Ovary (tissue), 3 donors: ENCODE results near the gene FGF3.

ENCODE experiments used
- CTCF ChIP-seq, 3 donors: fragments of 450-650 bp in 2 of 3; fragments of 200-600 bp in 1 of 3; IDR thresholded peaks; one replicate each; pipeline versions ENCODE4 v1.5.1 to v1.8.0; 2016 to 2022; ENCODE audit warnings: antibody characterized with exemption in 3 of 3, mild to moderate bottlenecking in 1 of 3
- EP300 ChIP-seq: sonication (generic); formaldehyde crosslinking; IDR thresholded peaks from one replicate; pipeline ENCODE4 v1.6.1; 2017; ENCODE audit warnings: antibody characterized with exemption
- POLR2A ChIP-seq: fragments of 450-650 bp; IDR thresholded peaks from one replicate; pipeline ENCODE4 v1.6.1; 2017; ENCODE audit warnings: antibody characterized with exemption, mild to moderate bottlenecking, moderate library complexity
- donor health status: DM: no; HTN: no; CAD: no.

- TF ChIP-seq CTCF (IDR thresholded peaks at IDR 0.05) (no peak), POLR2A (no peak), EP300 (no peak)
Measured at GRCh38 chr11:69836401-69836800, 17.2 kb upstream of the FGF3 start.
